ENCODE data around the gene PLSCR3.
A peak's percentile ranks its signal among the peaks of the same experiment; 100 is the strongest.
"Not testable (repeated sequence)": the region's sequence is repeated elsewhere in the genome, so short reads cannot be mapped to it uniquely, and the experiment has no call there.

Gene PLSCR3

DNA sequence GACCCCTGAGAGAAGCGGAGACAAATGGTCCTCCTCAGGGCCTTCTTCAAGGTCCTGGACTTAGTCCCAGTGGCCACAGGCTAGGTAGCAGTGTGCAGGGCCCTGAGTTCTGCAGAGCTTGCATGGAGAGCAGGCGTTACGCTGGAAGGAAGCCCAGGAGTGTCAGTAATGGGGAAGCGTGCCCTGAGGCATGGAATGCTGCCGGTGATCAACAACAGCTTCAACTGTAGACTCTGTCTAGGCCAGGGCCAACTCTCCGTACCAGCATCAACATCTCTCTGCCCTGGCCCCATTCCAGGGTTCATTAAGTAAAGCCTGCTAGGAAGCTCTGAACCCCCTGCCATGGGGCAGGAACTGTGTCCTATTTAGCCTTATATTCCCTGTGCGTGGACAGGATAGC lies 14.0 kb downstream of the PLSCR3 start:
- no peak for DNase-seq (ENCODE audit: low spot score)

DNA sequence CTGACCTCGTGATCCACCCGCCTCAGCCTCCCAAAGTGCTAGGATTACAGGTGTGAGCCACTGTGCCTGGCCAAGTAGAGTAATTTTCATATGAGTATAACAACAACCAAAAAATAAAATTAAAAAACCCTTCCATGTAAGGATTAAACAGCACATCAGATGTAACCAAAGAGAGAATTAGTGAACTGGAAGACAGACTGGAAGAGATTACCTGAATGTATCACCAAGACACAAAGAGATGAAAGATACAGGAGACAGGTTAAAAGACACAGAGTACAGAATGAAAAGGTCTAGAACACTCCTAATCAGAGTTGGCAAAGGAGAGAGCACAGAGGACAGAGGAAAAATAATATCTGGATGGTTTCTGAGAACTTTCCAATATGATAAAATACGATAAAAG lies 15.2 kb downstream of the PLSCR3 start:
- DNase-seq (ENCODE audit: low spot score) = no peak

DNA sequence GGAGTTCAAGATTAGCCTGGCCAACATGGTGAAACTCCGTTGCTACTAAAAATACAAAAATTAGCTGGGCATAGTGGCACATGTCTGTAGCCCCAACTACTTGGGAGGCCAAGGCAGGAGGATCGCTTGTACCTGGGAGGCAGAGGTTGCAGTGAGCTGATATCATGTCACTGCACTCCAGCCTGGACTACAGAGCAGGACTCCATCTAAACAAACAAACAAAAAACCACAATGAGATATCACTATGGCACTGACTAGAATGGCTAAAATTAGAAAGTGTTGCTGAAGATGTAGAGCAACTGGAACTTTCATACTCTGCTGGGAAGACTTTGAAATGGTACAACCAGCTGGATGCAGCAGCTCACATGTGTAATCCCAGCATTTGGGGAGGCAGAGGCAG lies 20.0 kb downstream of the PLSCR3 start:
- DNase-seq (ENCODE audit: low spot score) = no peak

DNA sequence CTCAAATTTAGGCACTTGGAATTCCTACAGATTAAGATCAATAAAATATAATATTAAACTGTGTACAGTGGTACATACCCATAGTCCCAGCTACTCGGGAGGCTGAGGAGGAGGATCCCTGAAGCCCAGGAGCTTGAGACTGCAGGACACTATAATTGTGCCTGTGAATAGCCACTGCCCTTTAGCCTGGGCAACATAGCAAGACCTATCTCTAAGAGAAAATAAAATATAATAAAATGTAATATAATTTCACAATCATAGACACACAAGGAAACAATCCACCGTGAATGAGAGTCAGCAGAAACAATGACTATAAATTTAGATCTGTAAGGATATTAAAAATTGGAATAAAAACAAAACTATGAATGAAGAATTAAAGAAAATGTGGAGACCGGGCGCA lies 23.5 kb downstream of the PLSCR3 start:
- no peak for DNase-seq (ENCODE audit: low spot score)

DNA sequence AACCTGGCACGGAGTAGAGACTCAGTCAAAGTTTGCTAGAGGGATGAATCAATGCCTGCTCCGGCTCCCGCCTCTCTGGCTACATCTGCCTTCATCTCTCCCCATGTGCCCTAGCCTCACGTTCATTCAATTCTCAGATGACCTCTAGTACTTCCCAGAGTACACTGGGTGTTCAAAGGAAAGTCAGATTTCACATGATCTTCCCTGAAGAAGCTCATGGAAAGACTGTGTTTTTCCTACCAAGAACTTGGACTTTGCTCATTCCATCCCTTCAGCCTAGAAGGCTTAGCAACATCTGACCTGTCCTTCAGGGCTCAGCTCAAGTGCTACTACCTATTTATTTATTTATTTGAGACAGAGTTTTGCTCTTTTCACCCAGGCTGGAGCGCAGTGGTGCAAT lies 24.5 kb downstream of the PLSCR3 start:
- DNase-seq (ENCODE audit: low spot score) = no peak

DNA sequence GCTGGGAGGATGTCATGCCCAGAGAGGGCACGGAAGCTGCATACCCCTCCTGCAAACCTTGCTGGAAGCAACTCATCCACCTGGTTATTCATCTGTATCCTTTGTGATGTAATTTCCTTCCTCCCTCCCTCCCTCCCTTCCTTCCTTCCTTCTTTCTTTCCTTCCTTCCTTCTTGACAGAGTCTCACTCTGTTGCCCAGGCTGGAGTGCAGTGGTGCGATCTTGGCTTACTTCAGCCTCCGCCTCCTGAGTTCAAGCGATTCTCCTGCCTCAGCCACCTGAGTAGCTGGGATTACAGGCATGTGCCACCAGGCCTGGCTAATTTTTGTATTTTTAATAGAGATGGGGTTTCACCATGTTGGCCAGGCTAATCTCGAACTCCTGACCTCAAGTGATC lies 25.7 kb downstream of the PLSCR3 start:
- DNase-seq (ENCODE audit: low spot score) = not testable (repeated sequence)

DNA sequence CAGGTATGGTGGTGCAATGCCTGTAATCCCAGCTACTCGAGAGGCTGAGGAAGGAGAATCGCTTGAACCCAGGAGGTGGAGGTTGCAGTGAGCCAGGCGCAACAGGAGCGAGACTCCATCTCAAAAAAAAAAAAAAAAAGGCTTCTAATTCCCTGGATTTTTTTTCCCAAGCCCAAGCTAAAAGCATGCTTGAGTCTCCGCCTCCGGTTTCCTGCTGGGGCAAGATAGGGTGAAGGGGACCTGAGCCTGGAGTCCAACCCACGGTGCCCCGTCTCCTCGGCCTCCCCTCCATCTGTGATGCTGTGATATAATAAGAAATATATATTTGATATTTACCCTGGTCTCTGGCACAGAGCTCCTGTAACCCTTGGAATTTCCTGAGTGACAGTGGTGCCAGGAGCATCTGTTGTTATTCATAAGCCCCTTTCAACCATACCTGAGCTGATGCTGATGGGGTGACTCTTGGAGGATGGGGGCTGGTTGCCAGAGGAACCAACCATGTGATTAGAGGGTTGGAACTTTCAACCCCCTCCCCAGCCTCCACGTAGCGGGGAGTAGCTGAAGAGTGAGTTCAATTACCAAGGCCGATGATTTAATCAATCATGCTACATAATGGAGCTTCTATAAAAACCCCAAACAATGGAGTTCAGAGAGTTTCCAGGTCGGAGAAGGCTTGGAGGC lies 26.3 kb downstream of the PLSCR3 start:
- DNase-seq (ENCODE audit: low spot score) = no peak

DNA sequence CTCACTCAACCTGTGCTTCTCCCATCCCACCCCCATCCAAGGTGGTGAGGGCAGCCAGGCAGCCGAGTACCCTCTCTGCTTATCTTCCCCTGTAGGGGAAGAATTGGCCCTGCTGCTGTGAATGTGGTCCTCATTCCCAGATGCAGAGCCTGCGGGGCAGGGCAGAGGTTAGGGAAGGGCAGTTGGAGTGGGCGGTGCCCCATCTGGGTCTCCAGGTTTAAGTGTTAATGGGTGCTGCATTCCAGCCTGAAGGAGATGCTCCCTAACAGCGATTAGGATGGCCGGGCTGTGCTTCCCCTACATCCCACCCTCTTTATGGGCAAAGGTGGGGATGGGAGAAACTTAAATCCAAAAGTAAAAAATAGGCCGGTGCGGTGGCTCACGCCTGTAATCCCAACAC lies 27.2 kb downstream of the PLSCR3 start:
- DNase-seq (ENCODE audit: low spot score) = no peak

DNA sequence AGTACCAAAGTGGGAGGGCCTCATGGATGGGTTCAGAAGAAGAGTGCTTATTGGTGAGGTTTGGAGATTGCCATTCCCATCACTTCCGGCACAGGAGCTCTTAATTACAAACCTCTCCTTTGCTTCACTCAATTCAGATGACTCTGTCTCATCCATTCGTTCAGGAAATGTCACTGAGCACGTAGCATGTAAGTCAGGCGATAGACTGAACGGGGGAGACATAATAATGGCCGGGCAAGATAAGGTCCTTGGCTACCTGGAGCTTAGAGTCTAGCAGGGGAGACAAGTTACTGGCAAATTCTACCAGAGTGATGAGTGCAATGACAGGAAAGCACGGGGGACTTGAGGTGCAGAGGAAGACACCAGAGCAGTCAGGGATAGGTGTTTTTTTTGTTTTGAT lies 28.4 kb downstream of the PLSCR3 start:
- not testable (repeated sequence) for DNase-seq (ENCODE audit: low spot score)

DNA sequence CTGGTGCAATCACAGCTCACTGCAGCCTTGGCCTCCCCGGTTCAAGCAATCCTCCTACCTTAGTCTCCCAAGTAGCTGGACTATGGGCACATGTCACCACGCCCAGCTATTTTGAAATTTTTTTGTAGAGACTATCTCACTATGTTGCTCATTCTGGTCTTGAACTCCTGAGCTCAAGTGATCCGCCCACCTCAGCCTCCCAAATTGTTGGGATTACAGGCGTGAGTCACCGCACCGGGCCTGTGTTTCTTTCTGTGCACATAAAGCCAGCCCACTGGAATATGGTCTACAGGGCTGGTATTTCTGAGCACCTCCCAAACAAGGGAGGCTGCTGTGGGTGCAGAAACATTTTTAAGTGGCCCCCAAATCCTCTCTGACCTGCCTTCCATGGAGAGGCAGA lies 31.0 kb downstream of the PLSCR3 start:
- DNase-seq (ENCODE audit: low spot score) = no peak

DNA sequence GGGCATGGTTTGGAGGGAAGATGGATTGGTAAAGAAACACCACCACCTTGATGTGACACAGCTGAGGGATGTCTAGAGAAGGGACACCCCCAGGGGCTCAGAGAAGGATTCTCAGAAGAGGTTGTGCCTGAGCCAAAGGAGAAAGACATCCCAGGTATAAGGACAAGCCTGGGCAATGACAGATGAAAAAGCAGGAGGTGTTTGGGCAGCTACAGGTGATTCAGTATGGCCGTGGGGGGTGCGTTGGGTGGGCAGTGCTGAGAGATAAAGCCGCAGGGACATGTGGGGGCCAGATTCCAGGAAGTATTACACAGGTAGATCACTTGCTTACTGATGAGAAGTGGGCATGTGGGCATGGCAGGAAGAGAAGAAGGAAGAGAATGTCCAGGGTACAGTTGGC lies 32.4 kb downstream of the PLSCR3 start:
- DNase-seq (ENCODE audit: low spot score) = no peak

DNA sequence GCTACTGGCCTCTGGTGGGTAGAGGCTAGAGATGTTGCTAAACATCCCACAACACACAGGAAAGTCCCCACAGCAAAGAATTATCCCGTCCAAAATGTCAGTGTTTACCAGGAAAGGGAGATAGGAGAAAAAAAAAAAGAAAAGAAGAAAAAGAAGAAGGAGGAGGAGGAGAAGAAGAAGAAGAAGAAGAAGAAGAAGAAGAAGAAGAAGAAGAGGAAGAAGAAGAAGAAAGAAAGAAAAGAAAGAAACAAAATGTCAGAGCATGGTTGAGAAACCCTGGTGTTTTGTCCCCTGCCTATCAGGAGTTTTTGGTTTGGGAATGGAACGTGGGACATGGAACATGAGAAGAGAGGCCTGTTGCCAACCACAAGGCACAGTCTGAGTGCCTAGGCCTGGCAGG lies 36.9 kb downstream of the PLSCR3 start:
- no peak for DNase-seq (ENCODE audit: low spot score)

DNA sequence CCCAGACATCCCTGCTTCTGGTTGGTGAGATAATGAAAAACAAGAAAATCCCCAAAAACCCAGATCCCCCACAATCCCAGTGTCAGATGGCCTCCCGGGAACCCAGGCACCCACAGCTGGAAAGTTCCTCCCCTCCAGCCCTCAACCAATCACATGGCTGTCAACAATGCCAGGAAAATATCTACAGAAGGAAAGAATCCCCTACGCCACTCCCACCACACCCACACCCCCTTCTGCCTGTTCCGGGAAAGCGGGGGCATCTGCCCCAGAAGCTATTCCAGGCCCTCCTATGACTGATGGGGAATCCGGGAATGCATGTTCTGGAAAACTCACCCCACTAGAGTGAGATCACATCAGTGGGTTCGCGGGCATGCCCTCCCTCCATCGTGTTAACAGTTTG lies 37.6 kb downstream of the PLSCR3 start:
- no peak for DNase-seq (ENCODE audit: low spot score)

DNA sequence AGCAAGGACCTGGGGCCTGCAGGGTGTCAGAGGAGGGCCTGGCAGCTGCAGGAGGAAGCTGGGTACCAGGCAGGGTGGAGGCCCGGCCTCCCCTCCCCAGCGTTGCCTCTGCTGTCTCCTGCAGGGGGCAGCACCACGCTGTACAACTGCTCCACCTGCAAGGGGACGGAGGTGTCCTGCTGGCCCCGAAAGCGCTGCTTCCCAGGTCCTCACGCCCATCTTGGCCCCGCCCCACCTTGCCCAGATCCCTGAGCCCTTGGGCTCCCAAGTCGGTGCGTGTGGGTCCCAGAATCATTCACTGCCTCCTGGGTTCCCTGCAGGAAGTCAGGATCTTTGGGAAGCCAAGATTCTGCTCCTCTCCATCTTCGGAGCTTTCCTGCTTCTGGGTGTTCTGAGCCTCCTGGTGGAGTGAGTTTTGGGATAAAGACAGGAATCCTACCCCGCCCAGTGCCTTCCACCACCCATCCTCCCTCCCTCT lies 38.2 kb downstream of the PLSCR3 start:
- peak; percentile 85 for DNase-seq (ENCODE audit: low spot score)

DNA sequence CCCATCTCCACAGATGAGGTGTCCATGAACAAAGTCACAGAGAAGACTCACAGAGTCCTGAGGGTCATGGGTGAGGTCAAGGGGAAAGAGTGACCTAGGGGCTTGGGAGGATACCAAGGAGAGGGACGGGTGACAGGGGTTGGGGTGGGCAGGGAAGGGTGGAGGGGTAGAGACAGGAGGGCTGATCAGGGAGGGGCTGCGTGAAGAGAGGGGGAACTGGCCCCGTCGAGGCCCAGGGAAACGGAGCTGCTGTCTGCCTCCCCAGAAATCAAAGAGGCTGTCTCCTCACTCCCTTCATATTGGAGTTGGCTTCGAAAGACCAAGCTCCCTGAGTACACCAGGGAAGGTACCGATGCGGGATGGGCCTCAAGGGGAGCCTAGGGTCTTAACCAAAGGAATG lies 38.8 kb downstream of the PLSCR3 start:
- no peak for DNase-seq (ENCODE audit: low spot score)

DNA sequence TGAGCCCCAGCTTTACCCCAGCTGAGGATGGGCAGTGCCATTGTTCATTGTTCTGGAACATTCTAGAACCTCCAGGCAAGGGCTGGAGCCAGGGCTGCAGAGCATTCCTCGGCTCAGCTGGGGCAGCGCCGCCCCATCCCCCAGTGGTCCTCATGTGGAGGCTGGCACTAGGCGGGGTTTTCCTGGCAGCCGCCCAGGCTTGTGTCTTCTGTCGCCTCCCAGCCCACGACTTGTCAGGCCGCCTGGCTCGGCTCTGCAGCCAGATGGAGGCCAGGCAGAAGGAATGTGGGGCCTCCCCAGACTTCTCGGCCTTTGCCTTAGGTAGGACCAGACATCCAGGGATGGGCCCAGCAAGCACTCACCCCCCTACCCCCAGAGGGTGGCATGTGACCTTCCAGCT lies 39.3 kb downstream of the PLSCR3 start, which contains the start of gene TMEM95:
Gene TMEM95, plus strand, starts transcription at position 104 of the 400 bp plus-strand sequence. Its CDS starts 49 bp downstream, at position 153.
- no peak for DNase-seq (ENCODE audit: low spot score)

DNA sequence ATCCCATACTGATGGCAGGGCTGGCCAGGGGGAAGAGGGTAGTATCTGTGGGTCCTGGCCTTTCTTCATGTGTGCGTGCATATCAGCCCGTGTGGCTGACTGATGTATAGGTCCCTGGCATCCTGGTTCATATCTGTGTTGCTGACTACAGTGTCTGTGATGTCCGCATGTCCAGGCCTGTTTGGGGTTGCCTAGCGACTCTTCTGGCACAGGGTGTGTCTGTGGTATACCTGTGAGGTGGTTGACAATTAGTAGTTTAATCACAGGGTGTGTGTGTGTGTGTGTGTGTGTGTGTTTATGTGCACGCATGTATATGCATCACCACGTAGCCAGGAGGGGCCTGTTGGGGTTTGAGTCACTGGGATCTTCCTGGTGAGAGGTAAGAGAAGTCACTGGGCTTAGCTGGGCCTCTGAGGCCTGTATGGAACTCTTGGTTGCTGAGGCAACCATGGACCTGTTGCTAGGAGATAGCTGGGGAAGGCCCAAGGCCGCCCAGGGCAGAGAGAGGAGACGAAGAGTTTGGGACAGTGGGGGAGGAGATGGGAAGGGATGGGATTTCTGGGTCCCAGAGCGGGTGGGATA lies 40.0 kb downstream of the PLSCR3 start:
- DNase-seq (ENCODE audit: low spot score) = no peak

DNA sequence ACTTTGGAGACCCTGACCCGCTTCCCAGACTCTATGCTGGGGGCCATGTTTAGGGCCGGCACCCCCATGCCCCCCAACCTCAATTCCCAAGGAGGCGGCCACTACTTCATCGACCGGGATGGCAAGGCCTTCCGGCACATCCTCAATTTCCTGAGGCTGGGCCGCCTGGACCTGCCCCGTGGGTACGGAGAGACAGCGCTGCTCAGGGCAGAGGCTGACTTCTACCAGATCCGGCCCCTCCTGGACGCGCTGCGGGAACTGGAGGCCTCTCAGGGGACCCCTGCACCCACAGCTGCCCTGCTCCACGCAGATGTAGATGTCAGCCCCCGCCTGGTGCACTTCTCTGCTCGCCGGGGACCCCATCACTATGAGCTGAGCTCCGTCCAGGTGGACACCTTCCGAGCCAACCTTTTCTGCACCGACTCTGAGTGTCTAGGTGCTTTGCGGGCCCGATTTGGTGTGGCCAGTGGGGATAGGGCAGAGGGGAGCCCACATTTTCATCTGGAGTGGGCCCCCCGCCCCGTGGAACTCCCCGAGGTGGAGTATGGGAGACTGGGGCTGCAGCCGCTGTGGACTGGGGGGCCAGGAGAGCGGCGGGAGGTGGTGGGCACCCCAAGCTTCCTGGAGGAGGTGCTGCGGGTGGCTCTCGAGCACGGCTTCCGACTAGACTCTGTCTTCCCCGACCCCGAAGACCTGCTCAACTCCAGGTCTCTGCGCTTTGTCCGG lies 41.3 kb downstream of the PLSCR3 start:
- no peak for DNase-seq (ENCODE audit: low spot score)

DNA sequence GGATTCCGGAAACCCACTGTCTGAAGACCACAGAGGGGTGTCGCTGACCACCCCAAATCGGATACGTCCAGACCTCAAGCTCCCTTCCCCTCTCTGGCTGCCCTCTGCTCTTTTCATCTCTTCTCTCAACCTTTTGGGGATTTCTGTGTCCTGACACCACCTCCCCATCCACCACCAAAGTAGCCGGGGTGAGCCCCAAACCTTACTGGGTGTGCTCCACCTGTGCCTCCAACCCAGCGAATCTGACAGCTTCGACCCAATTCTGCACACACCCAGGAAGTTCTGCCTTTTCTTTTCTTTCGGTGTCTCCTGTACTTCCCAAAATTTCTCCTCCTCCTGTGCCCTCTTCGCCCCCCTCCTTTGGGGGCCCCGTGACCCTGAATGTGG lies 41.8 kb downstream of the PLSCR3 start:
- no peak for DNase-seq (ENCODE audit: low spot score)

DNA sequence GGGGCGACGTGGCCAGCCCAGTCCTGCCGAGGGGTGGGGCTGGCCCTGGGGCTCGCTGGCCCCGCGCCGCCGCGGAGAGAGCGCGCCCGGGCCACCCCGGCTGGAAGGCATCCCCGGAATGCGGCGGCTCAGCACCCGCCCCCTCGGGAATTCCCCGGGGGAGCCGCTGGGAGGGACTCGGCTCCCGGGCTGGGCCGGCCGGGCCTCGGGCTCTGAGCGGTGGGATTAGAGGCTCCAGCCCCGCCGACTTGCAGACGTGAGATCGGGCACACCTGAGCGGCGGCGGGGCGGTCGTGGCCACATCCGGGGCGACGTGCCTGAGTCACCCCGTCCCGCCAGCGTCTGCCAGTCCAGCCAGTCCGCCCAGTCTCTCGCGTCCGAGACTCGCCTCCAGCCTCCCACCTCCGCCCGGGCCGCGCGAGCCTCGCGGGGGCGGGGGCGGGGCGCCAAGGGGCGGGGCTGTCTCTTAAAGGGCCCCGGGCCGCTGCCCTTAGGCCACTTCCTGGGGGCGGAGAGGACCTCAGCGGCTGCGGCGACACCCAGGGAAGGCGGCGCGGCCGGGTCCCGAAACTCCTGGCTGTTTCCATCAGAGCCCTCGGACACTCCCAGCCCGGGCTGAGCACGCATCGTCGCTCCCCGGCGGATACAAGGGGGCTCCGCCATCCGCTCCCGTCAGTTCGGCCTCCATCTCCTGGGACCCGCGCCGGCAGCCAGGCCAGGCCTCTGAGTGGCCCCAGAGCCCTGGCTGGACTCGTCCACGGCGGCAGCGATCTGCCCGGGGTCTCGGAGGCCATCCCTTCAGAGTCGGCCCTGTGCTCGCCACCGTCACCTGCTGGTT lies 42.4 kb downstream of the PLSCR3 start, which contains the start of gene KCTD11:
Gene KCTD11, plus strand, starts transcription at position 498 of the 838 bp plus-strand sequence.
- peak; percentile 85 for DNase-seq (ENCODE audit: low spot score)

DNA sequence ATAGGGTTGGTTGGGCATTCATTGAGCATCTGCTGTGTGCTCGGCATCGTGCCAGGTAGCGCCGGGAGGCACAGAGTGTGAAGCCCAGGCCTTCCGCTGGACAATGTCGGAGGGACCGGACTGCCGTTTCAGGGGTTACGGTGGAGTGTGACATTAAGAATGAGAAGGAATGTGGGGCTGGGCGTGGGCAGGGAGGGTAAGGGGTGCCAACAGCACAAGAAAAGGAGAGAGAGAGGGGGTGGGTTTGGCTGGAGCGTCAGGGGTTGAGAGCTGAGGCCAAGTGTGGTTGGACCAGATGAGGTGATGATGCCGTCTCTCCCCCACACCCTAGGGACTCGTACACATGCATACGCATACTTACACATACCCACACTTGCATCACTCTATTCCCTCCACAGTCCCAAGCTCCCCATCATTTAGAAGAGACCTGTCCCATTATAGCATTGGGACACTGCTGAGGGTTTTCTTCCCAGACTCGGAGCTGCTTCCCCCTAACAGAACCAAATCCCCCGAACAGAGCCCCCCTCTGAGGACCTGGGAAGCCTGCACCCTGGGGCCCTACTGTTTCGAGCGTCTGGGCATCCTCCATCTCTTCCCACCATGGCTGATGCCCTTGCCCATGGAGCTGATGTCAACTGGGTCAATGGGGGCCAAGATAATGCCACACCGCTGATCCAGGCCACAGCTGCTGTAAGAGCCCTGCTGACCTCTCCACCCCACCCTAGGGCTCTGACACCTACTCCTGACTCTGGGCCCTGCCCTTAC lies 45.7 kb downstream of the PLSCR3 start:
- no peak for DNase-seq (ENCODE audit: low spot score)

Measured in HuH-7 (cell line).